Activated naive CD4-positive, alpha-beta T cell treated with Interleukin-2 at 50 U/mL for 16 hours (primary cell): ENCODE measurements around the gene BHLHA15.

Source experiments
- DNase-seq: peaks from one replicate; pipeline ENCODE4 v3.0.0-alpha.2; 2020

Gene BHLHA15

DNA sequence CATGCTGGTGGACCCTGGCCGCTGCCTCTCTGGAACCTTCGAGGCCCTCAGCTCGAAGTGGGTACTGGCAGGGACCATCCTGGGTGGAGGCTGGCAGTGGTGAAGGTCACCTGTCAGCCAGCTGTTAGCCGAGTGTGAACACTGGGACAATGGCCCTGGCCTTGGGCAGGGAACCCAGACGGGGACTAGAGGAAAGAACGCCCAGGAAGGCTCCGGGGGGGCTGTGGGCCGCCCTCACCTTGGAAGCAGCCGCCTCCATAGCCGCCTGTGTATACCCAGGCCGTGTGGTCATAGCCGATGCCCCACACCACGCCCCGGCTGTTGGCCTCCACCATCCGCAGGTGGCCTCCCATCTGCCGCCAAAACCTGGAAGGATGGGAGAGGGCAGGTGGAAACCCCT, 17.6 kb downstream of the BHLHA15 start:
- no peak for DNase-seq

DNA sequence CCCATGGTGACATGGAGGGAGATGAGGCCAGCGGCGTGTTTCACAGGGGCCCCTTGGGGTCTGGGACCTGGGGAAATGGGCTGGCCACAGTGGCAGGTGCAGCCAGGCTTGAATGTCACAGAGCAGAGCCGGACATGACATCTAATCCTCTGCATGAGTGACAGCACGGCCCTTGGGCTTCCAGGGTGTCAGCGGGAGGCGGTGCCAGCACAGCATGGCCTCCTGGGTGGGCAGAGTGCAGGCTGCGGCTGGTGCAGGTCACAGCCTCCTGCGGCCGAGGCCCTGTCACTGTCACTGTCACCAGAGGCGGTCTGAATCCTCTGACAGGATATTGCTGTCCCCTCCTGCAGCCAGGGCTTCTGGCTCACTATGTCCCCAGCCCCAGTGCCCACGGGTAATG, 18.2 kb downstream of the BHLHA15 start:
- DNase-seq, result no peak

GRCh38 chr7:98229991-98230745, 18.9 kb downstream of the BHLHA15 start:
- DNase-seq, result no peak

- no peak for DNase-seq
Measured at GRCh38 chr7:98230746-98231471, 19.7 kb downstream of the BHLHA15 start.

DNA sequence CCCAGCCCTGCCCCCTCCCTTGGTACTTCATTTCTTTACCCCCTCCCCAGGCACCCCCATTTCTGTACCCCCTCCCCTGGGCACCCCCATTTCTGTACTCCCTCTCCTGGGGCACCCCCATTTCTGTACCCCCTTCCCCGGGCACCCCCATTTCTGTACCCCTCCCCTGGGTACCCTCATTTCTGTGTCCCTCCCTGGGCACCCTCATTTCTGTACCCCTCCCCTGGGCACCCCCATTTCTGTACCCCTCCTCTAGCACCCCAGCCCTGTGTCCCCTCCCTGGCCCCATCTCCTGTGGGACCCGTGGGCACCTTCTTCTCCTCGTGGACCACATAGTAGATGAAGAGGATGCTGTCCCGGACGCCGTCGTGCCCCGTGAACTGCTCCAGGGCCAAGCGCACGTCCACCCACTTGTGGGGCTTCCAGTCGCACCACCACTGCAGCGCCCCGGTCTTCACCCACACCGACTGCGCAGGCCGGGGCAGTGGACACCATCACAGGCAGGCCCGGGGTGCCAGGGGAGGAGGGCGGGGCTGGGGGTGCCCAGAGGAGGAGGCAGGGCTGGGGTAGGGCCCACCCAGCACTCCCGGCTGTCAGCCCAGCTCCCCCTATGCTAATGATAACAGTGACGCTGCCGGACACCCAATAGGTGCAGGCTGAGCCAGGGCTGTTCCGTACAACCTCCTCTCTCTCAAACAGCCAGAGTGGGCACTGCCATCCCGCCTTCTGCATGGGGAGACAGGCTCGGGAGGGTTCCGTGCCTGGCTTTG, 20.4 kb downstream of the BHLHA15 start:
- DNase-seq, result no peak

DNA sequence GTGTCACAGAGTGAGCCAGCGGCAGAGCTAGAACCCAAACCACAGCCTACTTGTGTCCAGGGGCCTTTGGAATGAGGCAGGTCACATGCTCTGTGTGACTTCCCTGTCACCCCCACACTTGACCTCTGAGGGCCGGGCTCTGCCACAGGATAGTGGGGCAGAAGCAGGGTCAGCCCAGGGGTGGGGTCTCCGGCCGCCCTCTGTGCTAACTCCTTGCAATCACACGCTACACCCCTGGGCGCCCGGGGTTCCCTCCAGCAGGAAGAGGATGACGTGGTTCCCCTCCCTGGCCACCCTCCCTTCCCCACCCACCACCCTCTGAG, 21.0 kb downstream of the BHLHA15 start:
- no peak for DNase-seq

GRCh38 chr7:98232799-98233198, 21.6 kb downstream of the BHLHA15 start:
- no peak for DNase-seq

DNA sequence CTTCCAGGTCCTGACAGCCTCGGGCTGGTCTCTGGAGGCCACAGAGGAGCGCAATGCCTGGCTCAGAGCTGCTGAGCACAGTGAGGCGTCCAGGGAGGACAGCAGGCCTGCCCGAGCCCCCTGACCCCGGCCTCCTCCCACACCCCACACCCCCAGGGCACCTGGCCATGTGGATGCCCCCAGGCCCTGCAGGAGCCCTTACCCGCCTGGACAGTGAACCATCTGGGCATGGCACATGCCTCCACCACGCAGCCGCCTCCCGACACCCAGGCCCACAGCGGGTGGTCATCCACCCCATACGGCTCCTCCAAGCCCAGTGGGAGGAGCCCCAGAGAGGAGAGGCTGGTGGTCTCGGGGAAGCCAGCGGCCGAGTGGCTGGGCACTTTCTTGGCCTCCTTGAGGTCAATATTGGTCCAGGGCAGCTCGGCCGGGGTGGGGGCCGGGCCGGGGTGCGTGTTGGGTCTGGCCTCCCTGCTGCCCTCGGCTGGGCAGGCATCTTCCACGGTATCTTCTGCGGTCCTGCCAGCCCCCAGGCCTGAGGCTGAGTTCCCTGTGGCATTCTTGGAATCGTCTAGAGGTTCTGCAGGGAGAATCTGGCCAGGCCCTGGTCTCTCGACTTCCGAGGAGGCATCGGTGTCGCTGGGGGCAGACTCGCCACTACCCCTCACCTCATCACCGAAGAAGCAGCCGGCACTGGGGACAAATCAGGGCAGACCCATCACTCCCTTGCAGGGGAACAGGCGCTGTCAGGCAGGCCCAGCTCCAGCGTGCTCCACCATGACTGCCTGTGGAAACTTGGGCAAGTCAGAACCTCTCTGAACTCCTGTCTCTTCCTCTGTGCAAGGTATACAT, 22.2 kb downstream of the BHLHA15 start:
- no peak for DNase-seq

DNA sequence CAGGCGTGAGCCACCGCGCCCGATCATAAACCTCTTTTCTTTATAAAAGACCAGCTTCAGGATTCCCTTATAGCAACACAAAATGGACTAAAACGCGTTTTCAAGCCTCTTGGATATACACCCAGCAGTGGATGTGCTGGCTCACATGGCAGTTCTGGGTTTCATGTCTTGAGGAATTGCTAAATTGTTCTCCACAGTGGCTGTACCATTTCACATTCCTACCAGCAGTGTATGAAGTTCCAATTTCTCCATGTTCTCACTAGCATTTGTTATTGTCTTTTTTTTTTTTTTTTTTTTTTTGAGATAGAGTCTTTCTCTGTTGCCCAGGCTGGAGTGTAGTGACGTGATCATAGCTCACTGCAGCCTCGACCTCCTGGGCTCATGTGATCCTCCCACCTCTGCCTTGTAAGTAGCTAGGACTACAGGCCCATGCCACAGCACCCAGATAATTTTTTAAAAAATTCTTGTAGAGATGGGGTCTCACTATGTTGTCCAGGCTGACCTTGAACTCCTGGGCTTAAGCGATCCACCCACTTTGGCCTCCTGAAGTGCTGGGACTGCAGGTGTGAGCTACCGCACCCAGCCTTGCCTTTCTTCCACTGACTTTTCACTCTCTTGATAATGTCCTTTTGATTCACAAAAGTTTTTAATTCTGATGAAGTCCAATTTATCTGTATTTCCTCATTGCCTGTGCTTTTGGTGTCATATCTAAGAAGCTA, 23.3 kb downstream of the BHLHA15 start:
- DNase-seq, result no peak

GRCh38 chr7:98235901-98236300, 24.7 kb downstream of the BHLHA15 start:
- DNase-seq, result no peak

DNA sequence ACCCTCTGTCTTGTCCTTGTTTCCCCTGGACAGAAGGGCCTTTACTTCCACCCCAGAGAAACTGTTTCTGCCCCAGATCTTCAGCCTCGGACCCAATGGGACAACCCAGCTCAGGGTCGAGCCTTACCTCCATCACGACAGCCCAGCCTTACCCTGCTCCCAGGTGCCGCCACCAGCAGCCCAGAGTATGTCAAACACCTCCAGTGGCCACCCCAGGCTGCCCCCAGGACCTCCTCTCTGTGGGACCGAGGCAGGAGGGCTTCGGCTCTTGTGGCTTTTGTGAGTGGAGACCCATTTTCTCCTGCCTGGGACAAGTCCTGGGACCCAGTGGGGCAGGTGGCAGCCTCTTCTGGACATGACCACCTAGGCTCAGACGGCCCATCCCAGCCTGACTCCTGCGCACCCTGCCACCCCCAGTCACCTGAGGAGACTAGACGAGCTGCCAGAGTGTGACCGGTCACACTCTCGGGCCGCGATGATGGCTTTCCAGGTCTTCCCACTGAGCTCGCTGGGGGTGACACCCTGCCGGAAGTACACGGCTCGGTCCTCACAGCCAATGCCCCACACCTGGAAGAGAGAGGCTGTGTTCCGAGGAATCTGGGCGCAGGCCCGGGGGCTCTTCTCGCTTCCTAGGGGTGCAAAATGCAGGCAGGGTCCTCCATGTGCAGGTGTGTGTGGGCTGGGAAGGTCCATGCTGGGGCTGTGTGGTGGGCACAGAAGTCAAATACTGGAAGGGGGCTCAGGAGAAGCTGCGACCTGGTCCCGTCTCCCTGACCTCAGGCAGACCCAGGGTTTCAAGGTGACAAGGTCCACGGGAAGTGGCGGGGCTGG, 25.3 kb downstream of the BHLHA15 start:
- DNase-seq, result no peak

DNA sequence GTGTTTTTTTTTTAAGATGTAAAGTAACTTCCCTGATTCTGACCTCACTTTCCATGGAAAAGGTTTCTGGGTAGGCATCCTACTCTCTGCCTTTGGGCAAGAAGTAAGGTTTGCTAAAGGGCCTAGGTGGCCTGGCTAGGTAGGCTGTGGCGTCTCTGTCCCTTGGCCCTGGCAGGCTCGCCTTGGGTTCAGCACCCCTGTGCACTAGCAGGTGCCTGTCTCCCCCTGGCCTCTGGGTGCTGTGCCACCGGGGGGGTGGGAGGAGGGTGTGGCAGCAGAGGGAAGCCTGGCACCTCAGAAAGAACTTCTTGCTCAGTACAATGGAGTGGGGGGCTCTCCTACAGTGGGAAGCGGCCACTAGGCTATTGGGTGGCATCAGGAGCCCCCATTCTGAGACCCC, 26.8 kb downstream of the BHLHA15 start:
- DNase-seq, result no peak

DNA sequence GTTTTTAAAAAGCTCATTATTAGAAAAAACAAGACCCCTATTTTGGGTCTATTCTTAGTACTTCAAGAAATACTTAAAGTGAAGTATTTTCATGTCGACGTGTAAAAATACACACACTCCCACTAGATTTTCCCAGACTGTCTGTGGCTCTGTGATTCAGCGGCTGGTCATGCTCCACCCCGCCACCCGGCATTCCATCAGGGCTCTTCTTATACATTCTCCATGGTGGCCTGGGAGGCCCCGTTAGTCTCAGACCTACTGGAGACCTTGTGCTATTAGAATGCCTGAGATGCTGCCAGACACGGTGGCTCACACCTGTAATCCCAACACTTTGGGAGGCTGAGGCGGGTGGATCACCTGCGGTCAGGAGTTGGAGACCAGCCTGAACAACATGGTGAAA, 27.7 kb downstream of the BHLHA15 start:
- no peak for DNase-seq

DNA sequence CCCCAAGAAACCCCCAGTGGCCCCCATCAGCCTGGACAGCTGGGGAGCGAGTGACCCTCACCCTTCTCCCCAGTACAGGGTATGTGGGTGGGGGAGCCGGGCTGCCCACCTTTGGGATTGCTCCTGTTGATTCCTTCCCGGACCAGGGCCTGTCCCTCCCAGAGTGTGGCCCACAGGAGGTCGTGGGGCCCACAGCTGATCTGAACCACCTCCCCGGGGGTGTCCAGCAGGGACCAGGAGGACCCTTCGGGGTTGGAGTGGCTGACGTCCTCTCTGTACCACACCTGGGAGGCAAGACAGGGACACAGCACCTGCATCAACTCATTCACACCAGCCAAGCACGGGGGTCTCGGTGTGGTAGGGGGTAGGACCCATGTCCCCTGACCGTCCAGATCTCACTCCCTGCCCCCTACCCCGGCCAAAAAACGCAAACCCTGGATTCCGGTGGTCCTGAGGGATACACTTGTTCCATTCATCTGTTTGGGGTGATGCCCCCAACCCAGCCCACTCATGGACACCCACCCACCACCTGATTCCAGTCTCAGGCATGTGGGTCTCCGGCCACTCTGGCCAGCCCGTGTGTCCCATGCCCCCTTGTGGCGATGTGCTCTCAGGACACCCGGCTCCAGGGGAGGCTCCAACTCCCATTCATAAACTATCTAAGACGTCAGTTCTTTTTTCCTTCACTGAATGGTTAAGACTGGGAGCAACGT, 29.9 kb downstream of the BHLHA15 start:
- peak; percentile 6 for DNase-seq

GRCh38 chr7:98241674-98242241, 30.5 kb downstream of the BHLHA15 start:
- DNase-seq, result no peak

GRCh38 chr7:98242342-98242741, 31.1 kb downstream of the BHLHA15 start:
- no peak for DNase-seq

DNA sequence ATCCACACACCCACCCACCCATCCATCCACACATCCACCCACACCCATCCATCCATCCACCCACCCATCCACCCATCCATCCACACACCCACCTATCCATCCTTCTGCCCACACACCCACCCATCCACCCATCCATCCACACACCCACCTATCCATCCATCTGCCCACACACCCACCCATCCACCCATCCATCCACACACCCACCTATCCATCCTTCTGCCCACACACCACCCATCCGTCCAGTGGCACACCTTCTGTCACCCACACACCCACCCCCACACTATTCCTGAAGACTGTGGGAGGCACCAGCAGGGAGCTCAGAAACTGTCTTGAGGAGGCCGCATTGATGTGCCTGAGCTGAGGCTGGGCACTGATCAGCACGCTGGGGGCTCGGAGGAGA, 31.7 kb downstream of the BHLHA15 start:
- no peak for DNase-seq

GRCh38 chr7:98244871-98245270, 33.6 kb downstream of the BHLHA15 start:
- no peak for DNase-seq

- DNase-seq, result no peak
Measured at GRCh38 chr7:98248156-98248555, 36.9 kb downstream of the BHLHA15 start.

DNA sequence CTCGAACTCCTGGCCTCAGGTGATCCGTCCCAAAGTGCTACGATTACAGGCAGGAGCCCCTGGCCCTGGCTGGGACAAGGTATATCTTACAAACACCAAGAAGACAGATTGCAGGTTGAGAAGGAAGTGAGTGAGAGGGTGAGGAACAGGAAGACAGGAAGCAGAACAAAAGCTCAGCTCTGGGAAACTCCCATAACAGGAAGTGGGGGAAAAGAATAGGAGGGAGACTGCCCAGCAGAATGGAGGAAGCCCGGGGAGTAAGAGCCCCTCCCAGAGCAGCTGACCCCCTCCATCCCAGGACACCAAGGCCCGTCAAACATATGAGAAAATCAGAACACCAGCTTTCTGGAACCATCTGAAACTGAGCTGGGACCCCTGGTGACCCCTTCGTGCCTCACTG, 37.9 kb downstream of the BHLHA15 start:
- DNase-seq, result no peak
